Activated CD8-positive, alpha-beta memory T cell treated with anti-CD3 and anti-CD28 coated beads, Interleukin-2, amount 10 ng/mL, durations not matched to agents 7 days and 5 days (primary cell): ENCODE data around the gene SRP14. TPM values are rescaled to one million over a fixed set of nuclear protein-coding genes. Genes with fewer than 3 reads are reported as not detected.
"Not testable (repeated sequence)": the region's sequence is repeated elsewhere in the genome, so short reads cannot be mapped to it uniquely, and the experiment has no call there.

ENCODE experiments used
- ATAC-seq: fragments of 150-1000 bp; cut with Tn5 transposase; one replicate; pipeline ENCODE4 v1.10.0; 2021; ENCODE audit warnings: moderate library complexity
- CTCF ChIA-PET: fragments of 350-600 bp; sonication (Branson Sonifier 250); formaldehyde crosslinking; loops from one replicate; lab custom pipeline; 2021; ENCODE audit warnings: antibody characterized with exemption; lab: Charles Lee
- DNase-seq: peaks from one replicate; pipeline ENCODE4 v3.0.0-alpha.2; 2020
- H3K27ac Mint-ChIP-seq: one replicate; pipeline ENCODE4 v1.8.0; 2021; ENCODE audit warnings: mild to moderate bottlenecking, mixed read lengths
- H3K27me3 Mint-ChIP-seq: one replicate; pipeline ENCODE4 v1.8.0; 2021; ENCODE audit warnings: mixed read lengths
- H3K36me3 Mint-ChIP-seq: one replicate; pipeline ENCODE4 v1.8.0; 2021; ENCODE audit warnings: mild to moderate bottlenecking, mixed read lengths
- H3K4me1 Mint-ChIP-seq: one replicate; pipeline ENCODE4 v1.8.0; 2021; ENCODE audit warnings: mixed read lengths
- H3K4me3 Mint-ChIP-seq: one replicate; pipeline ENCODE4 v1.8.0; 2021; ENCODE audit warnings: mild to moderate bottlenecking, moderate library complexity, mixed read lengths
- H3K9me3 Mint-ChIP-seq: one replicate; pipeline ENCODE4 v1.8.0; 2022; ENCODE audit warnings: low read depth, mixed read lengths
- total RNA-seq, 2 experiments: library from RNA; stranded (reverse); gene quantifications; one replicate each; pipeline ENCODE4 v1.2.3, GENCODE V29; 2021

The SRP14 gene
- total RNA-seq, 2 experiments from 2014 or later: 150 to 160 TPM

GRCh38 chr15:39997639-39998038 lies 41.3 kb downstream of the SRP14 start:
- DNase-seq (no peak), ATAC-seq (no peak)
- Mint-ChIP-seq H3K36me3 (peaks cover 20% of the 10 kb centered on the region), H3K4me1 (peaks cover 3% of the 10 kb centered on the region), H3K27ac (no peak overlapping the region), H3K9me3 (no peaks in the 10 kb centered on the region), H3K4me3 (no peak overlapping the region), H3K27me3 (no peaks in the 10 kb centered on the region)
- CTCF ChIA-PET: interaction anchor here (0.6 kb wide), 1 partner anchor 337 kb away, joined by 4 read pairs; no protein-coding TSS in a partner anchor

- H3K36me3 Mint-ChIP-seq: peaks cover 22% of the 10 kb centered on the region
- no peak overlapping the region for H3K4me3 Mint-ChIP-seq
- H3K4me1 Mint-ChIP-seq: peaks cover 3% of the 10 kb centered on the region
- ATAC-seq (no peak), DNase-seq (no peak)
- CTCF ChIA-PET: no interaction called here
- no peaks in the 10 kb centered on the region for H3K9me3 Mint-ChIP-seq
- H3K27me3 Mint-ChIP-seq: no peaks in the 10 kb centered on the region
- no peak overlapping the region for H3K27ac Mint-ChIP-seq
Observed at GRCh38 chr15:39997031-39997430, 42.0 kb downstream of the SRP14 start.

GRCh38 chr15:39996228-39996627 lies 42.8 kb downstream of the SRP14 start:
- not testable (repeated sequence) for H3K4me3 Mint-ChIP-seq, ATAC-seq, H3K9me3 Mint-ChIP-seq, H3K27me3 Mint-ChIP-seq, DNase-seq, H3K27ac Mint-ChIP-seq, H3K4me1 Mint-ChIP-seq
- peaks cover 21% of the 10 kb centered on the region for H3K36me3 Mint-ChIP-seq
- CTCF ChIA-PET: interaction anchor here (1.6 kb wide), 1 partner anchor 10 kb away, joined by 3 read pairs; no protein-coding TSS in a partner anchor

- CTCF ChIA-PET, ATAC-seq, H3K27me3 Mint-ChIP-seq, H3K4me1 Mint-ChIP-seq, H3K4me3 Mint-ChIP-seq, DNase-seq, H3K27ac Mint-ChIP-seq, H3K9me3 Mint-ChIP-seq: not testable (repeated sequence)
- H3K36me3 Mint-ChIP-seq: peaks cover 23% of the 10 kb centered on the region
Observed at GRCh38 chr15:39992953-39993352, 46.0 kb downstream of the SRP14 start.

- DNase-seq (no peak), ATAC-seq (no peak)
- CTCF ChIA-PET: no interaction called here
- Mint-ChIP-seq H3K36me3 (peaks cover 16% of the 10 kb centered on the region), H3K4me3 (no peak overlapping the region), H3K27ac (no peak overlapping the region), H3K27me3 (no peaks in the 10 kb centered on the region), H3K4me1 (no peaks in the 10 kb centered on the region), H3K9me3 (no peaks in the 10 kb centered on the region)
Observed at GRCh38 chr15:39990706-39991105, 48.3 kb downstream of the SRP14 start.

GRCh38 chr15:39987821-39988220 lies 51.2 kb downstream of the SRP14 start:
- no peaks in the 10 kb centered on the region for H3K27me3 Mint-ChIP-seq
- H3K9me3 Mint-ChIP-seq: no peaks in the 10 kb centered on the region
- no peak overlapping the region for H3K4me3 Mint-ChIP-seq
- no peaks in the 10 kb centered on the region for H3K4me1 Mint-ChIP-seq
- CTCF ChIA-PET: no interaction called here
- ATAC-seq (no peak), DNase-seq (no peak)
- no peak overlapping the region for H3K27ac Mint-ChIP-seq
- H3K36me3 Mint-ChIP-seq: peaks cover 19% of the 10 kb centered on the region

Other genes with a start within 250 kb of the SRP14 start
- not detected for gene GPR176, start 118.9 kb downstream of the SRP14 start, total RNA-seq
- gene EIF2AK4, start 105.1 kb downstream of the SRP14 start, total RNA-seq: 10 to 100 TPM; 21.3 to 24.0 TPM
- 10 to 100 TPM in 1 of 2 experiments, 1 to 10 TPM in 1; 3.6 to 13.0 TPM for gene BMF, start 69.7 kb upstream of the SRP14 start, total RNA-seq
- gene BUB1B, start 121.9 kb upstream of the SRP14 start, total RNA-seq: 100 to 1,000 TPM in 1 of 2 experiments, 10 to 100 TPM in 1; 89.5 to 107 TPM
- 1 to 10 TPM; 1.0 to 1.7 TPM for gene PAK6, start 199.9 kb upstream of the SRP14 start, total RNA-seq
- not detected for gene ANKRD63, start 243.9 kb upstream of the SRP14 start, total RNA-seq